T-helper 1 cell treated with Interleukin-12 subunit alpha and Interleukin-12 subunit beta and Interleukin-4 antibody, amounts not matched to agents 30 ng/mL and 1 ng/mL, for 36 hours (primary cell): Measurements from ENCODE around the gene TMEM44. TPM values are rescaled to one million over a fixed set of nuclear protein-coding genes. Genes with fewer than 3 reads are reported as not detected.
"Not testable (repeated sequence)": the region's sequence is repeated elsewhere in the genome, so short reads cannot be mapped to it uniquely, and the experiment has no call there.

Experiments used
- intact Hi-C: fragments of 100-400 bp; cut with micrococcal nuclease; formaldehyde crosslinking; loops from one replicate; pipeline ENCODE4 v1.15.1; 2024
- total RNA-seq: library from RNA; stranded (reverse); gene quantifications from 2 replicates; pipeline ENCODE4 v1.2.3, GENCODE V29; 2022

Gene TMEM44
- total RNA-seq, 1 donor from 2014 or later, result 1.6 TPM

GRCh38 chr3:194560047-194560446, 73.2 kb downstream of the TMEM44 start:
- intact Hi-C loops, result no loop called here

- intact Hi-C loops, result no loop called here
These were observed 73.7 kb downstream of the TMEM44 start for GRCh38 chr3:194559530-194559929.

- intact Hi-C loops, result no loop called here
These were observed 76.8 kb downstream of the TMEM44 start for GRCh38 chr3:194556086-194557056.

GRCh38 chr3:194555175-194556062, 77.8 kb downstream of the TMEM44 start:
- intact Hi-C loops, result no loop called here

- intact Hi-C loops, result no loop called here
These were observed 78.6 kb downstream of the TMEM44 start for GRCh38 chr3:194554473-194555123.

- intact Hi-C loops, result no loop called here
These were observed 80.8 kb downstream of the TMEM44 start for GRCh38 chr3:194552327-194552949.

GRCh38 chr3:194549853-194550252, 83.4 kb downstream of the TMEM44 start:
- intact Hi-C loops, result no loop called here

GRCh38 chr3:194548346-194549321, 84.6 kb downstream of the TMEM44 start:
- intact Hi-C loops, result no loop called here

- intact Hi-C loops, result no loop called here
These were observed 86.2 kb downstream of the TMEM44 start for GRCh38 chr3:194547042-194547441.

GRCh38 chr3:194545538-194545937, 87.7 kb downstream of the TMEM44 start:
- intact Hi-C loops, result not testable (repeated sequence)

GRCh38 chr3:194543550-194543949, 89.7 kb downstream of the TMEM44 start:
- intact Hi-C loops, result no loop called here

- intact Hi-C loops, result no loop called here
These were observed 91.7 kb downstream of the TMEM44 start for GRCh38 chr3:194541483-194541882.

- intact Hi-C loops, result no loop called here
These were observed 92.8 kb downstream of the TMEM44 start for GRCh38 chr3:194540274-194540905.

- intact Hi-C loops, result no loop called here
These were observed 93.7 kb downstream of the TMEM44 start for GRCh38 chr3:194539498-194539897.

- intact Hi-C loops, result no loop called here
These were observed 95.4 kb downstream of the TMEM44 start for GRCh38 chr3:194537732-194538247.
